Esophagus muscularis mucosa (tissue), 3 donors: ENCODE results near the gene MBD5.

Source experiments
- POLR2AphosphoS5 ChIP-seq, 2 donors: sonication (generic); formaldehyde crosslinking; IDR thresholded peaks; one replicate each; pipeline ENCODE4 v1.6.1; 2017; ENCODE audit warnings: antibody characterized with exemption in 2 of 2
- TF ChIP-seq, protein P1 (sequence below), 3 experiments: fragments of 200-600 bp in 2 of 3; fragments of 450-650 bp in 1 of 3; sonication (generic) in 2 of 3; IDR thresholded peaks; one replicate each; pipeline ENCODE4 v1.5.1; 2017 to 2019; ENCODE audit warnings: antibody characterized with exemption in 3 of 3, mild to moderate bottlenecking in 2 of 3, moderate library complexity in 1 of 3

GRCh38 chr2:148554459-148555247 lies 533.8 kb downstream of the MBD5 start:
- no peak for TF ChIP-seq POLR2AphosphoS5 (IDR thresholded peaks at IDR 0.05)
- TF ChIP-seq, protein P1, sequence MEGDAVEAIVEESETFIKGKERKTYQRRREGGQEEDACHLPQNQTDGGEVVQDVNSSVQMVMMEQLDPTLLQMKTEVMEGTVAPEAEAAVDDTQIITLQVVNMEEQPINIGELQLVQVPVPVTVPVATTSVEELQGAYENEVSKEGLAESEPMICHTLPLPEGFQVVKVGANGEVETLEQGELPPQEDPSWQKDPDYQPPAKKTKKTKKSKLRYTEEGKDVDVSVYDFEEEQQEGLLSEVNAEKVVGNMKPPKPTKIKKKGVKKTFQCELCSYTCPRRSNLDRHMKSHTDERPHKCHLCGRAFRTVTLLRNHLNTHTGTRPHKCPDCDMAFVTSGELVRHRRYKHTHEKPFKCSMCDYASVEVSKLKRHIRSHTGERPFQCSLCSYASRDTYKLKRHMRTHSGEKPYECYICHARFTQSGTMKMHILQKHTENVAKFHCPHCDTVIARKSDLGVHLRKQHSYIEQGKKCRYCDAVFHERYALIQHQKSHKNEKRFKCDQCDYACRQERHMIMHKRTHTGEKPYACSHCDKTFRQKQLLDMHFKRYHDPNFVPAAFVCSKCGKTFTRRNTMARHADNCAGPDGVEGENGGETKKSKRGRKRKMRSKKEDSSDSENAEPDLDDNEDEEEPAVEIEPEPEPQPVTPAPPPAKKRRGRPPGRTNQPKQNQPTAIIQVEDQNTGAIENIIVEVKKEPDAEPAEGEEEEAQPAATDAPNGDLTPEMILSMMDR (IDR thresholded peaks at IDR 0.05) = no peak
